Amygdala (tissue), 56 donors: ENCODE data around the gene SCP2.

Experiments used
- DNase-seq, 56 donors: peaks; one replicate each; lab custom pipeline; 2025; lab: John Stamatoyannopoulos, UW

Gene SCP2

DNA sequence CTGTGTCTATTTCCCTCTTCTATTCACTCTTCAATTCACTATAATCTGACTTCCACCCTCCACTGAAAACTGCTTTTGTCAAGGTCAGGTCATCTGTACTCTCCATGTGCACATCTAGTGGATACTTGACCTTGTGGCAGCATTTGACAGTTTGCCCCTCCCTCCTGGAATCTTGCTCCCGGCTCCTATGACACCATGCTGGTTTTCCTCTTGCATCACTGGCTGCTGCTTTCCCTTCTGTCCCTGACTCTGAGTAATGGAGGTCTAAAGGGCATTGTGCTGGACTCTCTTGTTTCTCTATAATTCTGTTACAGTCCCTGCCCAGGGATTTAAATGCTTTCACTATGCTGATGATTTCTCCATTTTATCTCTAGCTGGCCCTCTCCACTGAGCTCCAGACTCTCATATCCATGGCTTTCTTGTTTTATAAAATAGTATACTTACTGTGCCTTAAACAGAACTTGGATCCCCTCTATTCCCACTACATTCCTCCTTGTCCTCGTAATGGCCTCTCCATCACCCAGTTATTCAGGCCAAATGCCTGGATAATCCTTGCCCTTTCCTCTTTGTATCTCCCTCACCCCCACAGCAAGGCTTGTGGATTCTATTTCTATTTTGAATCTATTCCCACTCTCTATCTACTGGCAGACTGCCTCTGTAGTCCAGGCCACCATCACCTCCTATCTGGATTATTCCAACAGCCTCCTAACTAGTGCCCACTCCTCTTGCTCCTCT, 98.1 kb downstream of the SCP2 start:
- DNase-seq, result no peak

- no peak for DNase-seq
Observed at GRCh38 chr1:53025769-53026112, 98.7 kb downstream of the SCP2 start.

- DNase-seq, result no peak
Observed at GRCh38 chr1:53026254-53026653, 99.2 kb downstream of the SCP2 start.

GRCh38 chr1:53031732-53032131, 104.7 kb downstream of the SCP2 start:
- DNase-seq, result no peak

GRCh38 chr1:53037159-53037558, 110.1 kb downstream of the SCP2 start:
- no peak for DNase-seq

GRCh38 chr1:53038566-53038965, 111.5 kb downstream of the SCP2 start:
- no peak for DNase-seq

DNA sequence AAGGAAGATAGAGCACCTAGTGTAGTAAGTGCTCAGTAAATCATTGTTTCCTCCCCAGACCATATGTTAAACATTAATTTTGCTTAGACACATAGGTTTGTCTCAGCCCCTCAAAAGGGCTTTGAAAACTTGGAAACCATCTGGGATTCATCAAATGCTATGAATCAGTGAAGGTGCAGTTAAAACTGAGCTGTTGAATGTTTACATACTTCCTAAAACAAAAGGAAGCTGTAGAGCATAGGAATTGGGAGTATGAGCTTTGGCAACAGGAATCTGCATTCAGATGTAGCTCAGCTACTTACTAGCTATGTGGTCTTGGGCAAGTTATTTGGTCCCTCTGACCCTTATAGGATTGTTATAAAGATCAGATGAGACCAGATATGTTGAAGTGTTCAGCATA, 116.2 kb downstream of the SCP2 start:
- DNase-seq, result no peak

DNA sequence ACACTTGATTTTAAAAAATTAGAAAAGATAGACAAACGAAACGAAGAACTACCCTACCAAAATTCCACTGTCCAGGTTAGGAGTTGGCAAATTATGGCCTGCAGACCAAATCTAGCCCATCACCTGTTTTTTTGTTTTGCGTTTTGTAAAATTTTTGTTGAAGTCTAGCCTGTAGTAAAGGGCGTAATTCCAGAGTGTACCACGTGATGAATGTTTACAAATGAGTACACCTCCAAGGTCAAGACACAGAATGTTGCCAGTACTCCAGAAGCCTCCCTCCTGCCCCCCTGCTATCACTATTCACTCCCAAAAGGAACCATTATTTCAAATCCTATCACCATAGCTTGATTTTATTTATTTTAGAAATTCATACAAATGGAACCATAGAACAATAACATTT, 117.8 kb downstream of the SCP2 start:
- DNase-seq, result no peak

DNA sequence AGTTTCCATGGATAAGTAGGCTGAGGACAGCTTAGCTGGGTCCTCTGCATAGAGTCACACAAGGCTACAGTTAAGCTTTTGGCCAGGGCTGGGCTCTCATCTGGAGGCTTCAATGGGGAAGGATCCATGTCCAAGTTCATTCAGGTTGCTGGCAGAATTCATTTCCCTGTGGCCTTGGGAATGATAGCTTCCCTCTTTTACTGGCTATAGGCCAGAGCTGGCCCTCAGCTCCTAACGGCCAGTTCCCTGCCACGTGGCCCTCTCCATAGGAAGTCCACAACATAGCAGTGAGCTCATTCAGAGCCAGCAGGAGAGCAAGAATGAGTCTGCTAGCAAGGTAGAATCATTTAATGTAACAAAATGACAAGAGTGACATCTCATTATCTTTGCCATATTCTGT, 119.9 kb downstream of the SCP2 start:
- peak in 1 of 56 donors; percentile 8 for DNase-seq

GRCh38 chr1:53047737-53048736, 121.0 kb downstream of the SCP2 start:
- DNase-seq, result no peak

DNA sequence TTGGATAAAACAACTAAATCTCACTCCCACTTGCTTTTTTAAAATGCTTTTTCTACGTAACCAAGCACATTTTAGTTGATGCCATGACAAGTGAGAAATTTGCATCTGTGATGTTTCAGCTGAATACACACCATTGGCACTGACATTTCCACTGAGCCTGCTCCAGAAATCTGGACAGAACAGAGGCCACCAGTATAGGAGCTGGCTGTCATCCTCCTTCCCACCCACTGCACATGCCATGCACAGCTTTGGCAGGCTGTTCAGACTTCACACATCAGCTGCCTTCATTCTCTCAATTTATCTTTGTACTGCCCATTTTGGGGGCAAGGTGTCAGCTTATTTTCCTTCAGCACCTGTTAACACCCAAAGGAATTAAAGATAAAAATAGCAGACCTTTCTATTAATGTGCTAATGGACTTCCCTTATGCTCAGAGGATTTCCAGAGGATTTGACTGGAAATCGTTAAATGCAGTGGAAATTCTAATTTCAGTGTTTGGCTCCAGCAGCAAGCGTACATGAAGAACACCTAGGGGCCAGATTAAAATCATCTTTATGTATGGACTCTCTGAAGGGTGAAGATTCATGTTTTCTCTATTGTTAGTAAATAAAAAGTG, 122.0 kb downstream of the SCP2 start:
- DNase-seq, result peak in 17 of 56 donors; percentile 12 to 65 (median 41)

GRCh38 chr1:53049574-53049967, 122.5 kb downstream of the SCP2 start:
- DNase-seq, result no peak

DNA sequence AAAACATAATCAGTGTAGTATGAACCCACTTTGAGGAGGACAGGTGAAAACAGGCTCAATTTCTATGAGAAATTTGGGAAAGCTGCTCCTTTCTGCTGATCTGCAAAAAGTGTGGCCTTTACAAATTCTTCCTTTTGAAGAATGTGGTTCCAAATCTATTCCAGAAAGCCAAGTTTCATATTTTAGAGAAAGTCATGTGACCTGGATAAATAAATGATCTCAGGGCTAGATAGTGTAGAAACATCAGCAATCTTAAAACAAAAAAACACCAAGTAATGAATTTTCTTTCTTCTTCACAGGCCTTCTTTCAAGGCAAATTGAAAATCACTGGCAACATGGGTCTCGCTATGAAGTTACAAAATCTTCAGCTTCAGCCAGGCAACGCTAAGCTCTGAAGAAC, 123.2 kb downstream of the SCP2 start:
- no peak for DNase-seq

- DNase-seq, result no peak
Observed at GRCh38 chr1:53051676-53052075, 124.6 kb downstream of the SCP2 start.

- DNase-seq, result no peak
Observed at GRCh38 chr1:53057127-53057526, 130.1 kb downstream of the SCP2 start.

DNA sequence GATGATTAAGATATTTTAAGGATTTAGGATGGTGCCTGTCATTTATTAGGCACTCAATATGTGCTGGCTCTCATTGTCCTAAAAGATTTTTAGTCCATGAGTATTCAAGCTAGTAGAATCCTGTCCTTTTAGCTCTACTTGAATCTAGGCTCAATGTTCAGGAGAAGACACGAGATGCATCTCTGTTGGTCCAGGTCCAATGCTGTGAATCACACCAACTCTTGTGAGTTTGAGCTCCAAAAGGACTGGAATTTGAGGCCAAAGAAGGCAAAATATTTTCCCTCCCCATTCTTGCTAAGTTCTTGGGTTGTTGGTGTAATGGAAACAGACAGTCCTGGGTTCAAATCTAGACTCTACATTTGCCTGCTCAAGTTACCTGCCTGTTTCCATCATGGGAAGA, 133.5 kb downstream of the SCP2 start:
- no peak for DNase-seq

DNA sequence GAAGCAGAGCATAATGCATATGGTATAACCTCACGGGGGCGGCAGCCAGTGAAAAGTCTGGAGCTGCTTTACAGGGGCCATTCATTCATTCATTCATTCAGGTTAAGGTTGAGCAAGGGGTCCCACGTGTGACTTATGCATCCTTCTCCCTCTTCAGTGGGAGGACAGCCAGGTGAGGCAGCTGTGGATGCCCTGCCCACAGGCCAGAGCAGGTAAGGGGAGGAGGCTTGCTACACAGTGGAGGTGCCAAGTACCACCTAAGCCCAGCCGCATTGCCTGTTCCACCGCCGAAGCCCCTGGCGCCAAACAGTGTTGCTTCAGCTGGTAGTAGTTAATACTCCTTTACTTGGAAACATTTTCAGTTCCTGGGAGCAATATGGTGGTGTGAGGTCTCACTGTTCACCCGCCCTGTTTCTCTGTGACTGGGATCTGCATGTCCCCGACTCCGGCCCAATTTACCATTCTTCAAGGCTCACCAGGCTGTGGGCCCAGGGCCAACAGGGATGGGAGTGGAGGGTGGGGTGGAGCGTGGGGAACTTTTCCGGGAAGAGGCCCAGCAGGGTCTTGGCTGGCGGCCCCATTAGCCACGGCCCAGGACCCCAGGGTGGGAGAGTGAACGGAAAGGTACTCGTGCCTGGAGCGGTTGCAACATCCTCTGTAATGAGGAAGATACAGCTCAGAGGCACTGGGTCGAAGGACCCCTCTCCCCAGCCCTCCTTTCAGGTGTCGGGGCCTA, 134.2 kb downstream of the SCP2 start:
- peak in 1 of 56 donors; percentile 13 for DNase-seq

GRCh38 chr1:53061859-53062707, 135.0 kb downstream of the SCP2 start, which contains the start of gene PODN:
Gene PODN (plus strand): TSS chr1:53062213. CDS start chr1:53069856, 7,643 bp downstream.
- DNase-seq, result peak in 5 of 56 donors; percentile 11 to 37 (median 18)
